Astrocyte (in vitro differentiated cells and primary cell): ENCODE results near the gene SECISBP2L. TPM values are rescaled to one million over a fixed set of nuclear protein-coding genes. Genes with fewer than 3 reads are reported as not detected.
A peak's percentile ranks its signal among the peaks of the same experiment; 100 is the strongest.
"Not testable (repeated sequence)": the region's sequence is repeated elsewhere in the genome, so short reads cannot be mapped to it uniquely, and the experiment has no call there.

Experiments
- DNase-seq: peaks from one replicate; pipeline ENCODE4 v3.0.0-alpha.2; 2010; ENCODE audit warnings: low read depth
- FAIRE-seq: peaks from 2 replicates; lab custom pipeline; 2011; peaks lifted over from hg19 to GRCh38; lab: Jason Lieb, UNC
- H2AFZ ChIP-seq: 2 replicates; pipeline ENCODE4 v1.6.0; 2012; ENCODE audit warnings: low read depth, low read length, inconsistent platforms
- H3K27ac ChIP-seq: 2 replicates; pipeline ENCODE4 v1.5.1; 2011; ENCODE audit warnings: low read depth, low read length, inconsistent platforms
- H3K27me3 ChIP-seq: 2 replicates; pipeline ENCODE4 v1.6.0; 2011; ENCODE audit warnings: low read length, inconsistent platforms; ENCODE audit not compliant: insufficient read depth
- H3K36me3 ChIP-seq: 2 replicates; pipeline ENCODE4 v1.5.1; 2011; ENCODE audit warnings: low read length, inconsistent platforms; ENCODE audit not compliant: insufficient read depth
- H3K4me1 ChIP-seq: 2 replicates; pipeline ENCODE4 v1.5.1; 2011; ENCODE audit warnings: low read length, inconsistent platforms; ENCODE audit not compliant: insufficient read depth
- H3K4me2 ChIP-seq: 2 replicates; pipeline ENCODE4 v1.6.0; 2012; ENCODE audit warnings: low read length, inconsistent platforms
- H3K4me3 ChIP-seq: 2 replicates; pipeline ENCODE4 v1.5.1; 2011; ENCODE audit warnings: low read depth, mild to moderate bottlenecking, low read length, inconsistent platforms; ENCODE audit not compliant: insufficient read depth
- H3K79me2 ChIP-seq: 2 replicates; pipeline ENCODE4 v1.6.0; 2012; ENCODE audit warnings: mild to moderate bottlenecking, low read length, inconsistent platforms; ENCODE audit not compliant: insufficient read depth
- H3K9ac ChIP-seq: 2 replicates; pipeline ENCODE4 v1.6.0; 2012; ENCODE audit warnings: mild to moderate bottlenecking, low read length, inconsistent platforms
- H3K9me3 ChIP-seq: 2 replicates; pipeline ENCODE4 v1.5.1; 2012; ENCODE audit warnings: low read depth, mild to moderate bottlenecking, low read length, inconsistent platforms; ENCODE audit not compliant: insufficient read depth
- H4K20me1 ChIP-seq: 2 replicates; pipeline ENCODE4 v1.6.0; 2012; ENCODE audit warnings: low read length, inconsistent platforms; ENCODE audit not compliant: insufficient read depth
- H3K27ac Mint-ChIP-seq: one replicate; pipeline ENCODE4 v1.8.0; 2021; ENCODE audit warnings: mild to moderate bottlenecking, mixed read lengths; ENCODE audit not compliant: unreplicated experiment
- H3K27me3 Mint-ChIP-seq: one replicate; pipeline ENCODE4 v1.8.0; 2021; ENCODE audit warnings: low read depth, mixed read lengths; ENCODE audit not compliant: unreplicated experiment
- H3K36me3 Mint-ChIP-seq: one replicate; pipeline ENCODE4 v1.8.0; 2021; ENCODE audit warnings: low read depth, mixed read lengths; ENCODE audit not compliant: unreplicated experiment
- H3K4me1 Mint-ChIP-seq: one replicate; pipeline ENCODE4 v1.8.0; 2021; ENCODE audit warnings: low read depth, mixed read lengths; ENCODE audit not compliant: unreplicated experiment
- H3K4me3 Mint-ChIP-seq: one replicate; pipeline ENCODE4 v1.8.0; 2021; ENCODE audit warnings: mild to moderate bottlenecking, moderate library complexity, mixed read lengths; ENCODE audit not compliant: unreplicated experiment
- H3K9me3 Mint-ChIP-seq: one replicate; pipeline ENCODE4 v1.8.0; 2021; ENCODE audit warnings: mild to moderate bottlenecking, mixed read lengths; ENCODE audit not compliant: unreplicated experiment
- CTCF ChIP-seq: IDR thresholded peaks from 2 replicates; pipeline ENCODE4 v1.5.1; 2011; ENCODE audit warnings: low read depth, mild to moderate bottlenecking, inconsistent platforms, low read length, moderate library complexity; ENCODE audit not compliant: insufficient read depth
- EZH2 ChIP-seq: IDR thresholded peaks from 2 replicates; pipeline ENCODE4 v1.6.1; 2012; ENCODE audit warnings: mild to moderate bottlenecking, low read length, inconsistent platforms; ENCODE audit not compliant: insufficient read depth
- total RNA-seq: library from RNA; stranded (reverse); gene quantifications from 2 replicates; pipeline ENCODE4 v1.2.1, GENCODE V29; 2021

Gene SECISBP2L
- total RNA-seq, 1 donor from 2014 or later: 52.5 TPM

- Histone ChIP-seq H3K36me3 (no peaks in the 10 kb centered on the region), H3K9ac (no peak overlapping the region), H3K27ac (peak overlapping the region; percentile 45), H3K4me3 (no peak overlapping the region), H3K9me3 (no peaks in the 10 kb centered on the region), H2AFZ (no peak overlapping the region), H4K20me1 (no peaks in the 10 kb centered on the region), H3K27me3 (no peaks in the 10 kb centered on the region), H3K4me1 (peaks cover 6% of the 10 kb centered on the region), H3K79me2 (no peaks in the 10 kb centered on the region), H3K4me2 (peak overlapping the region; percentile 15)
- H3K36me3 Mint-ChIP-seq: no peaks in the 10 kb centered on the region
- H3K9me3 Mint-ChIP-seq: no peaks in the 10 kb centered on the region
- H3K4me3 Mint-ChIP-seq: no peak overlapping the region
- DNase-seq: peak; percentile 65
- peaks cover 18% of the 10 kb centered on the region for H3K4me1 Mint-ChIP-seq
- peak overlapping the region; percentile 80 for H3K27ac Mint-ChIP-seq
- TF ChIP-seq EZH2 (no peak), CTCF (no peak)
- no peaks in the 10 kb centered on the region for H3K27me3 Mint-ChIP-seq
- peak; percentile 47 for FAIRE-seq
Observed at GRCh38 chr15:49082960-49083359, 36.7 kb upstream of the SECISBP2L start.

- Mint-ChIP-seq H3K27ac (no peak overlapping the region), H3K4me1 (peaks cover 18% of the 10 kb centered on the region), H3K4me3 (no peak overlapping the region), H3K27me3 (no peaks in the 10 kb centered on the region), H3K9me3 (no peaks in the 10 kb centered on the region), H3K36me3 (no peaks in the 10 kb centered on the region)
- Histone ChIP-seq H3K4me2 (no peak overlapping the region), H3K4me1 (peaks cover 6% of the 10 kb centered on the region), H2AFZ (no peak overlapping the region), H3K9me3 (no peaks in the 10 kb centered on the region), H3K36me3 (no peaks in the 10 kb centered on the region), H3K27me3 (no peaks in the 10 kb centered on the region), H3K79me2 (no peaks in the 10 kb centered on the region), H3K9ac (no peak overlapping the region), H3K4me3 (no peak overlapping the region), H3K27ac (no peak overlapping the region), H4K20me1 (no peaks in the 10 kb centered on the region)
- FAIRE-seq: no peak
- TF ChIP-seq EZH2 (no peak), CTCF (no peak)
- DNase-seq: no peak
Observed at GRCh38 chr15:49079340-49080039, 33.2 kb upstream of the SECISBP2L start.

- no peak overlapping the region for H3K4me3 Mint-ChIP-seq
- no peak overlapping the region for H3K27ac ChIP-seq
- DNase-seq (no peak), FAIRE-seq (no peak)
- no peak overlapping the region for H2AFZ ChIP-seq
- H3K9me3 ChIP-seq: no peaks in the 10 kb centered on the region
- H3K9me3 Mint-ChIP-seq: peaks cover 4% of the 10 kb centered on the region
- no peak overlapping the region for H3K27ac Mint-ChIP-seq
- no peaks in the 10 kb centered on the region for H3K36me3 ChIP-seq
- no peaks in the 10 kb centered on the region for H3K36me3 Mint-ChIP-seq
- no peak overlapping the region for H3K9ac ChIP-seq
- H3K4me1 Mint-ChIP-seq: no peaks in the 10 kb centered on the region
- H3K4me2 ChIP-seq: no peak overlapping the region
- H3K4me3 ChIP-seq: no peak overlapping the region
- H3K27me3 ChIP-seq: no peaks in the 10 kb centered on the region
- H3K4me1 ChIP-seq: no peaks in the 10 kb centered on the region
- H3K79me2 ChIP-seq: no peaks in the 10 kb centered on the region
- H3K27me3 Mint-ChIP-seq: peaks cover 3% of the 10 kb centered on the region
- TF ChIP-seq EZH2 (no peak), CTCF (no peak)
- H4K20me1 ChIP-seq: no peaks in the 10 kb centered on the region
Observed at GRCh38 chr15:49075881-49076280, 29.6 kb upstream of the SECISBP2L start.

GRCh38 chr15:49074589-49075287, 28.5 kb upstream of the SECISBP2L start:
- not testable (repeated sequence) for H3K9ac ChIP-seq, DNase-seq, H3K36me3 Mint-ChIP-seq, H3K27ac Mint-ChIP-seq, H3K27me3 Mint-ChIP-seq, H3K4me1 Mint-ChIP-seq, H3K9me3 ChIP-seq, H3K4me3 Mint-ChIP-seq, H3K9me3 Mint-ChIP-seq, FAIRE-seq, H3K4me2 ChIP-seq, H3K4me1 ChIP-seq, H3K4me3 ChIP-seq, H3K79me2 ChIP-seq, H3K27ac ChIP-seq, H2AFZ ChIP-seq, H3K36me3 ChIP-seq, H3K27me3 ChIP-seq, H4K20me1 ChIP-seq
